Measurements from ENCODE around the gene IFNGR2.

The IFNGR2 gene

GRCh38 chr21:33383056-33383888 lies 19.9 kb upstream of the IFNGR2 start:
- H3K27me3 ChIP-seq, result no peaks in the 10 kb centered on the region
- H3K4me1 ChIP-seq (ENCODE audit: control insufficient read depth in 1 of 2, insufficient read depth in 1 of 2, low read depth in 1 of 2, low read length in 1 of 2), result peaks cover 94 to 100% of the 10 kb centered on the region in 2 experiments
- H3K4me3 ChIP-seq (ENCODE audit: low read depth in 1 of 2, low read length in 1 of 2), result peak overlapping the region; percentile 45 to 61
- TF ChIP-seq CTCF (IDR thresholded peaks at IDR 0.05), result peak; percentile 13
- H3K27ac ChIP-seq, result peak overlapping the region; percentile 98
- H3K9me3 ChIP-seq, result no peaks in the 10 kb centered on the region
- H3K36me3 ChIP-seq, result no peaks in the 10 kb centered on the region

- H3K36me3 ChIP-seq, result no peaks in the 10 kb centered on the region
- no peaks in the 10 kb centered on the region for H3K9me3 ChIP-seq
- peaks cover 95 to 100% of the 10 kb centered on the region in 2 experiments for H3K4me1 ChIP-seq (ENCODE audit: control insufficient read depth in 1 of 2, insufficient read depth in 1 of 2, low read depth in 1 of 2, low read length in 1 of 2)
- no peak for TF ChIP-seq CTCF (IDR thresholded peaks at IDR 0.05)
- H3K4me3 ChIP-seq (ENCODE audit: low read depth in 1 of 2, low read length in 1 of 2), result no peak overlapping the region
- H3K27ac ChIP-seq, result peak overlapping the region; percentile 98
- H3K27me3 ChIP-seq, result no peaks in the 10 kb centered on the region
These were observed 18.3 kb upstream of the IFNGR2 start for GRCh38 chr21:33384841-33385331.

- no peaks in the 10 kb centered on the region for H3K27me3 ChIP-seq
- TF ChIP-seq CTCF (IDR thresholded peaks at IDR 0.05), result no peak
- peaks cover 95 to 100% of the 10 kb centered on the region in 2 experiments for H3K4me1 ChIP-seq (ENCODE audit: control insufficient read depth in 1 of 2, insufficient read depth in 1 of 2, low read depth in 1 of 2, low read length in 1 of 2)
- no peaks in the 10 kb centered on the region for H3K36me3 ChIP-seq
- peak overlapping the region; percentile 96 for H3K27ac ChIP-seq
- H3K4me3 ChIP-seq (ENCODE audit: low read depth in 1 of 2, low read length in 1 of 2), result no peak overlapping the region
- no peaks in the 10 kb centered on the region for H3K9me3 ChIP-seq
These were observed 16.9 kb upstream of the IFNGR2 start for GRCh38 chr21:33386222-33386784.

- no peaks in the 10 kb centered on the region for H3K36me3 ChIP-seq
These were observed 15.9 kb upstream of the IFNGR2 start for GRCh38 chr21:33387294-33387693.

GRCh38 chr21:33388188-33388587 lies 15.0 kb upstream of the IFNGR2 start:
- H3K27ac ChIP-seq, result peak overlapping the region; percentile 96

More at GRCh38 chr21:33387294-33387693, 15.9 kb upstream of the IFNGR2 start:
- no peak for TF ChIP-seq CTCF (IDR thresholded peaks at IDR 0.05)
- Histone ChIP-seq H3K27me3 (no peaks in the 10 kb centered on the region), H3K9me3 (no peaks in the 10 kb centered on the region), H3K4me3 (ENCODE audit: low read depth in 1 of 2, low read length in 1 of 2) (no peak overlapping the region), H3K27ac (peak overlapping the region; percentile 96), H3K4me1 (ENCODE audit: control insufficient read depth in 1 of 2, insufficient read depth in 1 of 2, low read depth in 1 of 2, low read length in 1 of 2) (peaks cover 95 to 100% of the 10 kb centered on the region in 2 experiments)

More at GRCh38 chr21:33388188-33388587, 15.0 kb upstream of the IFNGR2 start:
- H3K9me3 ChIP-seq, result no peaks in the 10 kb centered on the region
- H3K36me3 ChIP-seq, result no peaks in the 10 kb centered on the region
- H3K27me3 ChIP-seq, result no peaks in the 10 kb centered on the region
- H3K4me1 ChIP-seq (ENCODE audit: control insufficient read depth in 1 of 2, insufficient read depth in 1 of 2, low read depth in 1 of 2, low read length in 1 of 2), result peaks cover 95 to 100% of the 10 kb centered on the region in 2 experiments
- H3K4me3 ChIP-seq (ENCODE audit: low read depth in 1 of 2, low read length in 1 of 2), result peak overlapping the region in 1 of 2 experiments; percentile 24
- TF ChIP-seq CTCF (IDR thresholded peaks at IDR 0.05), result no peak

Data from neutrophil (primary cell).